Astrocyte of the cerebellum (primary cell): Measurements from ENCODE around the gene SOAT1.
"Not testable (repeated sequence)": the region's sequence is repeated elsewhere in the genome, so short reads cannot be mapped to it uniquely, and the experiment has no call there.

ENCODE experiments used
- DNase-seq: peaks from one replicate; pipeline ENCODE4 v3.0.0-alpha.2; 2011; ENCODE audit warnings: low read depth
- H3K4me3 ChIP-seq: 2 replicates; pipeline ENCODE4 v1.5.1; 2011; ENCODE audit warnings: mild to moderate bottlenecking, low read depth, low read length, moderate library complexity
- in situ Hi-C: cut with HindIII; loops from 2 replicates; pipeline ENCODE4 v1.10.0; 2017; ENCODE audit warnings: low sequenced_read_pairs
- TF ChIP-seq, protein P1 (sequence below): IDR thresholded peaks from 2 replicates; pipeline ENCODE4 v1.5.1; 2012; ENCODE audit warnings: low read length, low read depth, moderate library complexity, mild to moderate bottlenecking; ENCODE audit errors: missing control alignments

SOAT1 gene

DNA sequence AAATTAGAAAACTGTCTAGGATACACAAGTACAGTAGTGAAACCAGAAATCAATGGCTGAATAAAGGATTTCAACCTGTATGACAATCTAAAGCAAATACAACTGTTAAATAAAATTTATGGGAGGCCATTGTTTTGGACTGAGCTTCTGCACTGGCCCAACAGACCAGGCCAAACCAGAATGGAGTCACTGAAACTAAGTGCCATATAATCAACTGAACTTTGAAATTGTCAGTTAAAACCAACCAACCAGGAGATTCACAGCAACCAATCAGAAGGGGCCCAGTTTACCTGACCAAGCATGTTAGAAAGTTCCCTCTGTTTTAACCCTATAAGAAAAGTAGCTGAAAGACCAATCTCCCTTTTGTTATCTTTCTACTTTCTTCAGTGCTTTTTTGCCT, 30.5 kb upstream of the SOAT1 start:
- in situ Hi-C loops: no loop called here
- H3K4me3 ChIP-seq: no peak overlapping the region
- DNase-seq: no peak
- TF ChIP-seq, protein P1, sequence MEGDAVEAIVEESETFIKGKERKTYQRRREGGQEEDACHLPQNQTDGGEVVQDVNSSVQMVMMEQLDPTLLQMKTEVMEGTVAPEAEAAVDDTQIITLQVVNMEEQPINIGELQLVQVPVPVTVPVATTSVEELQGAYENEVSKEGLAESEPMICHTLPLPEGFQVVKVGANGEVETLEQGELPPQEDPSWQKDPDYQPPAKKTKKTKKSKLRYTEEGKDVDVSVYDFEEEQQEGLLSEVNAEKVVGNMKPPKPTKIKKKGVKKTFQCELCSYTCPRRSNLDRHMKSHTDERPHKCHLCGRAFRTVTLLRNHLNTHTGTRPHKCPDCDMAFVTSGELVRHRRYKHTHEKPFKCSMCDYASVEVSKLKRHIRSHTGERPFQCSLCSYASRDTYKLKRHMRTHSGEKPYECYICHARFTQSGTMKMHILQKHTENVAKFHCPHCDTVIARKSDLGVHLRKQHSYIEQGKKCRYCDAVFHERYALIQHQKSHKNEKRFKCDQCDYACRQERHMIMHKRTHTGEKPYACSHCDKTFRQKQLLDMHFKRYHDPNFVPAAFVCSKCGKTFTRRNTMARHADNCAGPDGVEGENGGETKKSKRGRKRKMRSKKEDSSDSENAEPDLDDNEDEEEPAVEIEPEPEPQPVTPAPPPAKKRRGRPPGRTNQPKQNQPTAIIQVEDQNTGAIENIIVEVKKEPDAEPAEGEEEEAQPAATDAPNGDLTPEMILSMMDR: no peak

DNA sequence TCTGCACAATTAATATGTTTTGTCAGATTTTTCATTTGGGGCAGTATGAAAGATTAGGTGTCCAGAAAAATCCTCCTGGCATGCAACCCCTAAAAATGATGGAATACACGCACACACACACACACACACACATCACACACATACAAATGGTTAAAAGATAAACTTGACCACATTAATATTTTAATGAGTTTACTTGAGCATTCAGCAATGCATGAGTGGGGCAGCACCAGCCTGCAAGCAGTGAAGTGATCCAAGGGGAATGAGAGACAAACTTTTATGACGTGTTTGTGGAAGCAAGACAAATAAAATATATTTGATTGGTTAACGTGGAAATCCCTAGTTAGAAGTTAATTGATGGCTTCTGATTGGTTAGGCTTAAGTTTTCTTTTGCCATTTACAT, 29.1 kb upstream of the SOAT1 start:
- no peak overlapping the region for H3K4me3 ChIP-seq
- TF ChIP-seq, protein P1: no peak
- DNase-seq: no peak
- in situ Hi-C loops: no loop called here

DNA sequence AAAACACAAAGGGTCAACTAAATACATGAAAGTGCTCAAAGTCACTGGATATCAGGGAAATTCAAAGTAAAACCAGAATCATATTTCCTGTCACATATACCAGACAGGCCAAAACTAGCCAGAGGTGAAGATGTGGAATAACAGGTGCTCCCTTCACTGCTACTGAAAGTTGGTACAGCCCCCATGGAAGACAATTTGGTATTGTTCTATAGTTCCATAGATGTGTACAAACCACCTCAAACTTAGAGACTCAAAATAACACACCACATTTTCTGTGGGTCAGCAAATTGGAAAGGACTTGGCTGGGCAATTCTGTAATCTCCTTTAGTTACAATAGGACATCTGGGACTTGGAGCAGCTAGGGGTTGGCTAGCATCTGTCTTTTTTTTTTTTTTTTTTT, 24.5 kb upstream of the SOAT1 start:
- TF ChIP-seq, protein P1: no peak
- in situ Hi-C loops: no loop called here
- DNase-seq: no peak
- no peak overlapping the region for H3K4me3 ChIP-seq

DNA sequence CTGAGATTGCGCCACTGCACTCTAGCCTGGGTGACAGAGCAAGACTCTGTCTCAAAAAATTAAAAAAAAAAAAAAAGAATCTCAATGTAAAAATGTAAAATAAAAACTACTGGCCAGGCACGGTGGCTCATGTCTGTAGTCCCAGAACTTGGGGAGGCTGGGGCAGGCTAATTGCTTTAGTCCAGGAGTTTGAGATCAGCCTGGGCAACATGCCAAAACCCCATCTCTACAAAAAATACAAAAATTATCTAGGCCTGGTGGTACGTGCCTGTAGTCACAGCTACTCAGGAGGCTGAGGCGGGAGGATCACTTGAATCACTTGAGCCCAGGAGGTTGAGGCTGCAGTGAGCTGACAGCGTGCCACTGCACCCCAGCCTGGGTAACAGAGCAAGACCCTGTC, 19.2 kb upstream of the SOAT1 start:
- DNase-seq, H3K4me3 ChIP-seq, in situ Hi-C loops: not testable (repeated sequence)

DNA sequence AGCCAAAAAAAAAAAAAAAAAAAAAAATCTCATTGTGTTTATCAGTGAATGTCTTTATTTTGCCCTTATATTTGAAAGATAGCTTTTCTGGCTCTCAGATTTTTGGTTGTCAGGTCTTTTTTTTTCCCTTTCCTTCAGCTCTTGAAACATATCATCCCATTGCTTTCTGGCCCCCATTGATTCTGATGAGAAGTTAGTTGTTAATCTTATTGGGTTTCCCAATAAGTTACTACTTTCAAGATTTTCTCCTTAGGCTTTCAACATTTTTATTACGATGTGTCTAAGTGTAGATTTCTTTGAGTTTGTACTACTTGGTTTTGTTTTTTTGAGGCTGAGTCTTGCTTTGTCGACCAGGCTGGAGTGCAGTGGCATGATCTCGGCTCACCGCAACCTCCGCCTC, 14.7 kb upstream of the SOAT1 start:
- TF ChIP-seq, protein P1: no peak
- in situ Hi-C loops: no loop called here
- DNase-seq: no peak
- H3K4me3 ChIP-seq: no peak overlapping the region

DNA sequence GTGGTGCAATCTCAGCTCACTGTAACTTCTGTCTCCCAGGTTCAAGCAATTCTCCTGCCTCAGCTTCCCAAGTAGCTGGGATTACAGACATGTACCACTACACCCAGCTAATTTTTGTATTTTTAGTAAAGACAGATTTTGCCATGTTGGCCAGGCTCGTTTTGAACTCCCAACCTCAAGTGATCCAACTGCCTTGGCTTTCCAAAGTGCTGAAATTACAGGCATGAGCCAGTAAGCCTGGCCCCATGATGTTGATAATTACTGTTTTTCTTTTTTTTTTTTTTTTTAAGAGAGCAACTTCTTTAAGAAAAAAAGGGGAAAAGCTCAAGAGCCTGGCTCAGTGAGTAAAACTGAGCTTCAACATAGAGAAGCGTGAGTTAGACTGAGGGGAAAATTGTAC, 9.6 kb upstream of the SOAT1 start:
- no peak overlapping the region for H3K4me3 ChIP-seq
- in situ Hi-C loops: loop anchor here (10.0 kb wide), 1 partner anchor 59 kb away; the partner anchor contains the start of gene ABL2

DNA sequence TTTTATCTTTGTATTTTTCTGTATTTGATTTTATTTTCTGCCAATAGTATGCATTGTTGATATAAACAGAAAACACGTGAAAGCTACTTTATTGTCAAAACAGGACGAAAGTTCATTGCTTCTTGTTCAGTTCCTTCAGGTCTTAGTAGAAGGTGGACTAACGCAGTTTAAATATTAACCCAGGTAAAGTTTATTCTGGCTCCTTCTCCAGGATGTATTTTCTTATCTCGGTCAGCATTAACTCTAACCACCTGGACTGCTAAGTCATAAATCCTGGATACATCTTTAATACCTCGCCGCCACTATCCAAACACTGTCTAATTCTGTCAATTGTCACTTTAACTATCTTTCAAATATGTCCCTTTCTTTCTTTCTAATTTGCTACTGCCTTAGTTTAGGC, 5.7 kb upstream of the SOAT1 start:
- in situ Hi-C loops: loop anchor here (10.0 kb wide), 1 partner anchor 63 kb away; the partner anchor contains the start of gene ABL2
- TF ChIP-seq, protein P1: no peak
- DNase-seq: no peak
- H3K4me3 ChIP-seq: no peak overlapping the region

More for the DNA sequence above, 9.6 kb upstream of the SOAT1 start:
- no peak for DNase-seq
- TF ChIP-seq, protein P1: no peak
